Activated CD4-positive, alpha-beta T cell treated with anti-CD3 and anti-CD28 coated beads, Interleukin-2, Interleukin-4, amounts not matched to agents 100 ng/mL and 50 ng/mL, durations not matched to agents 16 hours and 8 hours (primary cell): Measurements from ENCODE around the gene IGSF9.
"Not testable (repeated sequence)": the region's sequence is repeated elsewhere in the genome, so short reads cannot be mapped to it uniquely, and the experiment has no call there.

Experiments used
- DNase-seq: peaks from one replicate; pipeline ENCODE4 v3.0.0-alpha.2; 2020; ENCODE audit warnings: low spot score

The IGSF9 gene

GRCh38 chr1:159920202-159920601 lies 25.2 kb downstream of the IGSF9 start:
- DNase-seq, result no peak

- no peak for DNase-seq
These were observed 26.1 kb downstream of the IGSF9 start for GRCh38 chr1:159919236-159919865.

GRCh38 chr1:159918352-159919200 lies 26.8 kb downstream of the IGSF9 start:
- no peak for DNase-seq

GRCh38 chr1:159917533-159918351 lies 27.7 kb downstream of the IGSF9 start:
- no peak for DNase-seq

GRCh38 chr1:159916242-159917051 lies 29.0 kb downstream of the IGSF9 start:
- no peak for DNase-seq

- no peak for DNase-seq
These were observed 29.7 kb downstream of the IGSF9 start for GRCh38 chr1:159915571-159916241.

GRCh38 chr1:159914252-159915018 lies 31.0 kb downstream of the IGSF9 start:
- DNase-seq, result no peak

GRCh38 chr1:159913451-159914192 lies 31.8 kb downstream of the IGSF9 start:
- DNase-seq, result no peak

GRCh38 chr1:159911326-159912070 lies 33.9 kb downstream of the IGSF9 start:
- no peak for DNase-seq

GRCh38 chr1:159908031-159908940 lies 37.1 kb downstream of the IGSF9 start:
- DNase-seq, result no peak

GRCh38 chr1:159906960-159907359 lies 38.5 kb downstream of the IGSF9 start:
- no peak for DNase-seq

GRCh38 chr1:159904036-159904435 lies 41.4 kb downstream of the IGSF9 start:
- not testable (repeated sequence) for DNase-seq

GRCh38 chr1:159902541-159902940 lies 42.9 kb downstream of the IGSF9 start:
- no peak for DNase-seq

- DNase-seq, result no peak
These were observed 44.6 kb downstream of the IGSF9 start for GRCh38 chr1:159900755-159901360.

- no peak for DNase-seq
These were observed 45.2 kb downstream of the IGSF9 start, which contains the start of gene CFAP45 for GRCh38 chr1:159900086-159900680. Gene CFAP45 (minus strand): TSS chr1:159900165. CDS start chr1:159900098, 67 bp downstream.

GRCh38 chr1:159899634-159900033 lies 45.8 kb downstream of the IGSF9 start:
- not testable (repeated sequence) for DNase-seq

- no peak for DNase-seq
These were observed 46.9 kb downstream of the IGSF9 start for GRCh38 chr1:159898527-159898926.
